SK-N-SH (cell line): Measurements from ENCODE around the gene CCDC148. TPM values are rescaled to one million over a fixed set of nuclear protein-coding genes. Genes with fewer than 3 reads are reported as not detected.

Experiments used
- CTCF ChIA-PET: fragments of 300-600, 350-600 bp; formaldehyde crosslinking; extraction: SDS; loops from one replicate; lab custom pipeline; 2021; lab: Yijun Ruan, JAX
- POLR2A ChIA-PET: fragments of 350-600 bp; sonication (Branson Sonifier 250); formaldehyde crosslinking; extraction: SDS; loops from one replicate; lab custom pipeline; 2020; ENCODE audit warnings: antibody characterized with exemption, inconsistent platforms; lab: Yijun Ruan, JAX
- DNase-seq: peaks from one replicate; pipeline ENCODE4 v3.0.0; 2012
- H2AFZ ChIP-seq: fragments of 200-600 bp; sonication (generic); 2 replicates; pipeline ENCODE4 v1.8.1; 2016; ENCODE audit warnings: antibody characterized with exemption, mild to moderate bottlenecking, low read depth
- H3F3A ChIP-seq: fragments of 200-600 bp; sonication (generic); replicated peaks from 2 replicates; pipeline ENCODE3; 2016; ENCODE audit warnings: antibody characterized with exemption, mild to moderate bottlenecking; ENCODE audit not compliant: insufficient read depth
- H3K27ac ChIP-seq, 2 experiments: fragments of 200-500 bp in 1 of 2; fragments of 200-600 bp in 1 of 2; sonication (Bioruptor generic) in 1 of 2; sonication (generic), shearing (Covaris generic) in 1 of 2; 2 replicates each; pipeline versions ENCODE4 v1.5.1 to v1.6.1; 2014 to 2016; ENCODE audit warnings: low read depth in 2 of 2, inconsistent platforms in 1 of 2, low read length in 1 of 2, mild to moderate bottlenecking in 1 of 2, mixed read lengths in 1 of 2
- H3K27me3 ChIP-seq: fragments of 200-600 bp; sonication (generic), shearing (Covaris generic); 2 replicates; pipeline ENCODE4 v1.6.1; 2016; ENCODE audit warnings: mixed run types; ENCODE audit not compliant: insufficient read depth
- H3K36me3 ChIP-seq, 2 experiments: fragments of 200-500 bp in 1 of 2; fragments of 200-600 bp in 1 of 2; sonication (Bioruptor generic) in 1 of 2; sonication (generic) in 1 of 2; replicated peaks in 1 of 2; 2 replicates each; pipeline versions ENCODE3 to v1.5.1; 2014 to 2016; ENCODE audit warnings: low read length in 1 of 2, mild to moderate bottlenecking in 1 of 2; ENCODE audit not compliant: insufficient read depth in 2 of 2, control insufficient read depth in 1 of 2
- H3K4me1 ChIP-seq, 2 experiments: fragments of 200-500 bp in 1 of 2; fragments of 200-600 bp in 1 of 2; sonication (Bioruptor generic) in 1 of 2; sonication (generic), shearing (Covaris generic) in 1 of 2; 2 replicates each; pipeline versions ENCODE4 v1.5.1 to v1.6.1; 2014 to 2016; ENCODE audit warnings: low read depth in 1 of 2, low read length in 1 of 2, mixed run types in 1 of 2; ENCODE audit not compliant: insufficient read depth in 2 of 2, control insufficient read depth in 1 of 2
- H3K4me2 ChIP-seq: fragments of 200-600 bp; sonication (generic), shearing (Covaris generic); 2 replicates; pipeline ENCODE4 v1.6.1; 2017; ENCODE audit warnings: mixed run types
- H3K4me3 ChIP-seq, 2 experiments: fragments of 200-500 bp in 1 of 2; fragments of 200-600 bp in 1 of 2; sonication (Bioruptor generic) in 1 of 2; sonication (generic), shearing (Covaris generic) in 1 of 2; 2 replicates each; pipeline versions ENCODE4 v1.5.1 to v1.8.1; 2014 to 2016; ENCODE audit warnings: low read depth in 2 of 2, inconsistent platforms in 1 of 2, low read length in 1 of 2, mild to moderate bottlenecking in 1 of 2, mixed read lengths in 1 of 2, moderate library complexity in 1 of 2
- H3K79me2 ChIP-seq: fragments of 200-600 bp; sonication (generic); 2 replicates; pipeline ENCODE4 v1.8.1; 2017; ENCODE audit warnings: mild to moderate bottlenecking; ENCODE audit not compliant: insufficient read depth
- H3K9ac ChIP-seq: fragments of 200-600 bp; sonication (generic); 2 replicates; pipeline ENCODE4 v1.6.1; 2017; ENCODE audit warnings: mixed run types
- H3K9me2 ChIP-seq: fragments of 200-600 bp; sonication (generic); 2 replicates; pipeline ENCODE4 v1.6.1; 2017; ENCODE audit warnings: mixed run types
- H3K9me3 ChIP-seq: fragments of 200-600 bp; sonication (generic); 2 replicates; pipeline ENCODE4 v1.6.1; 2017; ENCODE audit warnings: mixed run types, mild to moderate bottlenecking, moderate library complexity
- H4K20me1 ChIP-seq: fragments of 200-600 bp; sonication (generic); 2 replicates; pipeline ENCODE4 v1.6.1; 2017; ENCODE audit warnings: mild to moderate bottlenecking, mixed run types; ENCODE audit not compliant: insufficient read depth
- CHD2 ChIP-seq: fragments of 150-350 bp; IDR thresholded peaks from 2 replicates; pipeline ENCODE4 v1.6.1; 2018; ENCODE audit warnings: low read length; ENCODE audit not compliant: partially characterized antibody
- ELF1 ChIP-seq: IDR thresholded peaks from 2 replicates; pipeline ENCODE4 v1.4.0; 2012
- EZH2phosphoT487 ChIP-seq: fragments of 200-600 bp; sonication (generic); IDR thresholded peaks from 2 replicates; pipeline ENCODE4 v1.6.1; 2017; ENCODE audit warnings: low read depth, mixed run types, mild to moderate bottlenecking, antibody characterized with exemption, moderate library complexity, borderline replicate concordance
- FOSL2 ChIP-seq: IDR thresholded peaks from 2 replicates; pipeline ENCODE4 v1.4.0; 2012; ENCODE audit warnings: low read depth, mild to moderate bottlenecking, moderate library complexity, borderline replicate concordance
- FOXM1 ChIP-seq: IDR thresholded peaks from 2 replicates; pipeline ENCODE4 v1.4.0; 2012; ENCODE audit warnings: low read depth, mild to moderate bottlenecking
- GATA2 ChIP-seq: sonication (generic); formaldehyde crosslinking; IDR thresholded peaks from 2 replicates; pipeline ENCODE4 v1.5.0; 2020; ENCODE audit warnings: mild to moderate bottlenecking, missing genetic modification reagents
- JUND ChIP-seq: IDR thresholded peaks from 2 replicates; pipeline ENCODE4 v1.4.0; 2012
- NRF1 ChIP-seq: IDR thresholded peaks from 2 replicates; pipeline ENCODE4 v1.6.1; 2012; ENCODE audit warnings: low read depth, mild to moderate bottlenecking, low read length
- PBX3 ChIP-seq: IDR thresholded peaks from 2 replicates; pipeline ENCODE4; 2012
- POLR2AphosphoS5 ChIP-seq: IDR thresholded peaks from 2 replicates; pipeline ENCODE4 v1.6.1; 2012; ENCODE audit warnings: low read depth, low read length
- RAD21 ChIP-seq: IDR thresholded peaks from 2 replicates; pipeline ENCODE4 v1.6.1; 2012; ENCODE audit warnings: mild to moderate bottlenecking, low read length
- RXRA ChIP-seq: IDR thresholded peaks from 2 replicates; pipeline ENCODE4 v1.4.0; 2012; ENCODE audit warnings: low read depth, mild to moderate bottlenecking, borderline replicate concordance
- SIN3A ChIP-seq: IDR thresholded peaks from 2 replicates; pipeline ENCODE4 v1.6.1; 2012; ENCODE audit warnings: low read depth, mild to moderate bottlenecking, low read length, moderate library complexity, borderline replicate concordance
- SMC3 ChIP-seq: IDR thresholded peaks from 2 replicates; pipeline ENCODE4 v1.6.1; 2012; ENCODE audit warnings: low read depth, low read length, improper control_type of control experiment
- TAF1 ChIP-seq: IDR thresholded peaks from 2 replicates; pipeline ENCODE4 v1.6.1; 2012; ENCODE audit warnings: low read depth, mild to moderate bottlenecking, low read length, moderate library complexity, borderline replicate concordance
- TEAD4 ChIP-seq: IDR thresholded peaks from 2 replicates; pipeline ENCODE4 v1.4.0; 2012; ENCODE audit warnings: mild to moderate bottlenecking, borderline replicate concordance; ENCODE audit not compliant: insufficient read depth
- WGBS: methylation state at CpG from one replicate; pipeline ENCODE4 v1.1.6; 2017; ENCODE audit warnings: low lambda C conversion rate; 5-methylcytosine and 5-hydroxymethylcytosine counted together
- polyA plus RNA-seq, 3 experiments: library from polyadenylated mRNA; depleted of rRNA; stranded (reverse); fragments of >200 nt; gene quantifications; 2 replicates each; pipeline ENCODE4 v1.2.3, GENCODE V29; 2012

The CCDC148 gene
- polyA plus RNA-seq, 1 of the 3 experiments (the other 2 are of a cell fraction), result 0.18 TPM

GRCh38 chr2:158391361-158391760 lies 65.2 kb downstream of the CCDC148 start (continued):
- TF ChIP-seq PBX3, result no peak
- no peak for TF ChIP-seq SIN3A
- TF ChIP-seq SMC3, result no peak
- no peak for TF ChIP-seq RXRA
- TF ChIP-seq NRF1, result no peak
- TF ChIP-seq GATA2 (CRISPR knock-in tag), result no peak
- no peak for TF ChIP-seq JUND

DNA sequence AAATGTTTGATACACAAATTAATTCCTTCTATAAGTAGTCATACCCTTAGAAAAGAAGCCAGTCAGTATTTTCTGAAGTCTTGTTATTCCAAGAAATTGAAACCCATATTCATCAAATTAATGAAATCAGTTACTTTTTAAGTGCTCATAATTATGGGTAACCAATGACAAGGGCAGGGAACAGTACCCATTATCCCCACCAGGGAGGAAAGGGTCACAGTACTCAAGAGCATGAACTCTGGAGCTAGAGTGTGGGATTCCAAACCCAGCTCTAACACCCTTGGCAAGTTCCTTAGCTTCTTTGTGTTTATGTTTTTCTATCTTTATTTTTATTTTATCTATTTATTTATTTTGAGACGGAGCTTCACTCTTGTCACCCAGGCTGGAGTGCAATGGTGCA lies 68.4 kb downstream of the CCDC148 start:
- H3K9me2 ChIP-seq, result no peaks in the 10 kb centered on the region
- H3K9me3 ChIP-seq, result no peaks in the 10 kb centered on the region
- no peaks in the 10 kb centered on the region for H3K79me2 ChIP-seq
- ChIA-PET CTCF (no interaction called here), POLR2A (no interaction called here)
- TF ChIP-seq ELF1, result no peak
- DNase-seq, result no peak
- no peaks in the 10 kb centered on the region for H3K36me3 ChIP-seq
- H3K27ac ChIP-seq, result no peak overlapping the region
- H2AFZ ChIP-seq, result no peak overlapping the region
- H3K9ac ChIP-seq, result no peak overlapping the region
- H4K20me1 ChIP-seq, result no peaks in the 10 kb centered on the region
- no peaks in the 10 kb centered on the region for H3K4me1 ChIP-seq
- H3K4me3 ChIP-seq, result no peak overlapping the region
- H3K27me3 ChIP-seq, result no peaks in the 10 kb centered on the region
- 90% methylated on average over 1 of the region's 1 CpG for WGBS
- no peak overlapping the region for H3K4me2 ChIP-seq
- no peaks in the 10 kb centered on the region for H3F3A ChIP-seq

DNA sequence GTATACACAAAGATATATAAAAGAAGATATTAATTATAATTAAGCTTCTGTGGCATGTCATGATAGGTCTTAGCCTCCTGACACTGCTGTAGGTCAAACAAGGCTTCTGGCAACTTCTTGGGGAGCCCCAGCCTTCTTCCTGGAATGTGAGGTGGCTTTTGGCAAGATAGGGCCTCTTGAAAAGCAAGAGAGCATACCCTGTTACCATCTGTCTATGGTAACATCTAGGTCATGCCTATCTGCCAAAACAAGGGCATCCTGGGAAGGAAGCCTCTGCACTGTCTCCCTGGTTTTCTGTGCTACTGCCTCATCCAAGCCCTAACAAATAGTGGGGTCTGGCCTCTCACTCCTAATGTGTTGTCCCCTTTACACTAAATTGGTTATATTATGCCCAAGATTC lies 70.9 kb downstream of the CCDC148 start:
- DNase-seq, result no peak
- no peak for TF ChIP-seq FOXM1
- no peak for TF ChIP-seq TAF1
- no peak for TF ChIP-seq TEAD4
- no peak for TF ChIP-seq NRF1
- TF ChIP-seq CHD2, result no peak
- no peak for TF ChIP-seq EZH2phosphoT487
- no peak for TF ChIP-seq POLR2AphosphoS5
- TF ChIP-seq FOSL2, result no peak
- TF ChIP-seq RAD21, result no peak
- TF ChIP-seq, all 33 proteins: peak for 0
- ChIA-PET POLR2A (no interaction called here), CTCF (no interaction called here)
- Histone ChIP-seq H3K79me2 (no peaks in the 10 kb centered on the region), H3K9ac (no peak overlapping the region), H3K27me3 (no peaks in the 10 kb centered on the region), H3K9me2 (no peaks in the 10 kb centered on the region), H2AFZ (no peak overlapping the region), H3F3A (no peaks in the 10 kb centered on the region), H3K27ac (no peak overlapping the region), H3K4me3 (no peak overlapping the region), H3K36me3 (no peaks in the 10 kb centered on the region), H4K20me1 (no peaks in the 10 kb centered on the region), H3K9me3 (no peaks in the 10 kb centered on the region), H3K4me1 (no peaks in the 10 kb centered on the region), H3K4me2 (no peak overlapping the region)
